GM21528 (cell line): Measurements from ENCODE around the gene FGF21.
"Not testable (repeated sequence)": the region's sequence is repeated elsewhere in the genome, so short reads cannot be mapped to it uniquely, and the experiment has no call there.

ENCODE experiments used
- ATAC-seq: cut with Tn5 transposase; IDR thresholded peaks from one replicate; pipeline ENCODE4 v1.9.1; 2021; ENCODE audit warnings: mild to moderate bottlenecking, moderate library complexity; ENCODE audit not compliant: unreplicated experiment, low FRiP score

FGF21 gene

GRCh38 chr19:48780631-48781391 lies 25.5 kb downstream of the FGF21 start:
- ATAC-seq, result no peak

GRCh38 chr19:48784527-48784926 lies 29.2 kb downstream of the FGF21 start:
- ATAC-seq, result no peak

GRCh38 chr19:48786422-48786821 lies 31.1 kb downstream of the FGF21 start:
- ATAC-seq, result not testable (repeated sequence)

GRCh38 chr19:48787331-48787730 lies 32.0 kb downstream of the FGF21 start:
- not testable (repeated sequence) for ATAC-seq

- ATAC-seq, result no peak
Measured at GRCh38 chr19:48793271-48793670, 37.9 kb downstream of the FGF21 start.

- no peak for ATAC-seq
Measured at GRCh38 chr19:48794291-48794690, 39.0 kb downstream of the FGF21 start.

- peak; percentile 65 for ATAC-seq
Measured at GRCh38 chr19:48795055-48795684, 39.8 kb downstream of the FGF21 start.

GRCh38 chr19:48795685-48796070 lies 40.4 kb downstream of the FGF21 start:
- ATAC-seq, result peak; percentile 11

- ATAC-seq, result no peak
Measured at GRCh38 chr19:48796298-48797083, 41.2 kb downstream of the FGF21 start.

- ATAC-seq, result no peak
Measured at GRCh38 chr19:48797103-48797502, 41.8 kb downstream of the FGF21 start.

- no peak for ATAC-seq
Measured at GRCh38 chr19:48798937-48799336, 43.6 kb downstream of the FGF21 start.

GRCh38 chr19:48799358-48800300 lies 44.3 kb downstream of the FGF21 start:
- ATAC-seq, result no peak

- ATAC-seq, result no peak
Measured at GRCh38 chr19:48802623-48803022, 47.3 kb downstream of the FGF21 start.

- ATAC-seq, result no peak
Measured at GRCh38 chr19:48804496-48804895, 49.2 kb downstream of the FGF21 start.

GRCh38 chr19:48805452-48805851 lies 50.1 kb downstream of the FGF21 start:
- ATAC-seq, result no peak

GRCh38 chr19:48806518-48806817 lies 51.1 kb downstream of the FGF21 start:
- no peak for ATAC-seq

GRCh38 chr19:48806818-48807589 lies 51.7 kb downstream of the FGF21 start:
- ATAC-seq, result no peak

- no peak for ATAC-seq
Measured at GRCh38 chr19:48807590-48808308, 52.4 kb downstream of the FGF21 start.
